HepG2 (cell line): Measurements from ENCODE around the gene ACAP2.

ENCODE experiments used
- CTCF ChIP-seq: sonication (generic); formaldehyde crosslinking; IDR thresholded peaks from 2 replicates; pipeline ENCODE4 v1.5.0; 2020; ENCODE audit warnings: mild to moderate bottlenecking, missing genetic modification reagents, moderate library complexity
- EZH2 ChIP-seq: conservative IDR thresholded peaks from 2 replicates; pipeline ENCODE4 v1.6.1; 2012; ENCODE audit warnings: mild to moderate bottlenecking, low read depth, low read length, moderate library complexity
- HDAC2 ChIP-seq: sonication (generic); formaldehyde crosslinking; IDR thresholded peaks from 2 replicates; pipeline ENCODE4 v1.4.0; 2020; ENCODE audit warnings: missing genetic modification reagents
- RBM39 ChIP-seq: fragments of 200-400 bp; formaldehyde crosslinking; IDR thresholded peaks from one replicate; pipeline ENCODE4 v1.6.1; 2018; ENCODE audit warnings: antibody characterized with exemption, mild to moderate bottlenecking, low read depth, low read length; ENCODE audit not compliant: poor library complexity, severe bottlenecking
- WIZ ChIP-seq: sonication (generic); formaldehyde crosslinking; IDR thresholded peaks from 2 replicates; pipeline ENCODE4 v1.5.1; 2020; ENCODE audit warnings: mild to moderate bottlenecking, missing genetic modification reagents
- ZNF121 ChIP-seq: sonication (generic); formaldehyde crosslinking; IDR thresholded peaks from 2 replicates; pipeline ENCODE4 v1.5.0; 2020; ENCODE audit warnings: mild to moderate bottlenecking, missing genetic modification reagents
- ZNF510 ChIP-seq: sonication (generic); formaldehyde crosslinking; IDR thresholded peaks from 2 replicates; pipeline ENCODE4 v1.4.0; 2020; ENCODE audit warnings: low read depth, mild to moderate bottlenecking, missing genetic modification reagents

GRCh38 chr3:195297446-195297845, 145.4 kb downstream of the ACAP2 start:
- TF ChIP-seq WIZ (CRISPR knock-in tag), result no peak
- no peak for TF ChIP-seq ZNF510 (CRISPR knock-in tag)
- no peak for TF ChIP-seq ZNF121 (CRISPR knock-in tag)
- no peak for TF ChIP-seq RBM39
- TF ChIP-seq EZH2, result no peak
- TF ChIP-seq CTCF (CRISPR knock-in tag), result no peak
- no peak for TF ChIP-seq HDAC2 (CRISPR knock-in tag)
